ENCODE measurements around the gene OR4D1. TPM values are rescaled to one million over a fixed set of nuclear protein-coding genes. Genes with fewer than 3 reads are reported as not detected.
A peak's percentile ranks its signal among the peaks of the same experiment; 100 is the strongest.

The OR4D1 gene
- total and polyA plus RNA-seq, 9 of the 15 experiments (the other 6 are each of a cell fraction or from before 2014, with no cell fraction given) = not detected

- TF ChIP-seq STAT5B (CRISPR knock-in tag; IDR thresholded peaks at IDR 0.05) (no peak), SMAD4 (CRISPR knock-in tag; conservative IDR thresholded peaks at IDR 0.05) (peak; percentile 78), NCOA4 (IDR thresholded peaks at IDR 0.05; ENCODE audit: partially characterized antibody) (no peak), HSF4 (CRISPR knock-in tag; IDR thresholded peaks at IDR 0.05; ENCODE audit: borderline replicate concordance) (no peak), ZNF445 (CRISPR knock-in tag; IDR thresholded peaks at IDR 0.05; ENCODE audit: low read depth) (no peak), U2AF1 (optimal IDR thresholded peaks at IDR 0.05; ENCODE audit: low read depth, low read length) (no peak), THRAP3 (IDR thresholded peaks at IDR 0.05; ENCODE audit: borderline replicate concordance) (no peak), KHSRP (IDR thresholded peaks at IDR 0.05) (no peak), ZNF263 (CRISPR knock-in tag; IDR thresholded peaks at IDR 0.05; ENCODE audit: borderline replicate concordance) (no peak), FOXP4 (CRISPR knock-in tag; IDR thresholded peaks at IDR 0.05; ENCODE audit: borderline replicate concordance) (0 out of 2 replicates have a peak, but pooled peaks have one; percentile 23), CHD7 (IDR thresholded peaks at IDR 0.05; ENCODE audit: low read depth, low read length) (no peak), SAP30 (IDR thresholded peaks at IDR 0.05; ENCODE audit: borderline replicate concordance, insufficient read depth, low read depth, low read length, poor library complexity, severe bottlenecking) (no peak), WHSC1 (IDR thresholded peaks at IDR 0.05; ENCODE audit: low read length) (no peak), TAF7 (tag; IDR thresholded peaks at IDR 0.05) (no peak), ZKSCAN3 (CRISPR knock-in tag; IDR thresholded peaks at IDR 0.05) (no peak)
Measured at GRCh38 chr17:58184986-58185761, 37.0 kb downstream of the OR4D1 start (continued).
